ENCODE measurements around the gene ALDH7A1.

GRCh38 chr5:126624534-126624933 lies 29.5 kb upstream of the ALDH7A1 start:
- TF ChIP-seq CTCF (IDR thresholded peaks at IDR 0.05) (no peak), POLR2A (IDR thresholded peaks at IDR 0.05) (no peak)
